GM13977 (cell line): ENCODE results near the gene DLX4.

ENCODE experiments used
- DNase-seq: peaks from one replicate; pipeline ENCODE4 v3.0.0; 2012; ENCODE audit warnings: low spot score
- CTCF ChIP-seq: IDR thresholded peaks from 2 replicates; pipeline ENCODE4 v1.5.1; 2012; ENCODE audit warnings: mild to moderate bottlenecking, control low read depth; ENCODE audit not compliant: insufficient read depth; ENCODE audit errors: extremely low read depth, missing control alignments
- in situ Hi-C: fragments of 300-500 bp; cut with MboI; formaldehyde crosslinking; loops from one replicate; pipeline ENCODE4 v1.12.0; 2022; ENCODE audit warnings: low sequenced_read_pairs, low pct_unique_long_range_greater_than_20kb, mixed read lengths, inconsistent platforms; ENCODE audit not compliant: unreplicated experiment

Gene DLX4

GRCh38 chr17:49985310-49985990 is 16.5 kb downstream of the DLX4 start:
- in situ Hi-C loops, result loop anchor here (25.0 kb wide), 2 partner anchors 273 to 423 kb away; partner anchors contain the start of gene SLC35B1
- TF ChIP-seq CTCF, result no peak
- no peak for DNase-seq

- TF ChIP-seq CTCF, result no peak
- in situ Hi-C loops, result loop anchor here (25.0 kb wide), 2 partner anchors 274 to 424 kb away; partner anchors contain the start of gene SLC35B1
- no peak for DNase-seq
Observed at GRCh38 chr17:49986396-49987289, 17.7 kb downstream of the DLX4 start.

DNA sequence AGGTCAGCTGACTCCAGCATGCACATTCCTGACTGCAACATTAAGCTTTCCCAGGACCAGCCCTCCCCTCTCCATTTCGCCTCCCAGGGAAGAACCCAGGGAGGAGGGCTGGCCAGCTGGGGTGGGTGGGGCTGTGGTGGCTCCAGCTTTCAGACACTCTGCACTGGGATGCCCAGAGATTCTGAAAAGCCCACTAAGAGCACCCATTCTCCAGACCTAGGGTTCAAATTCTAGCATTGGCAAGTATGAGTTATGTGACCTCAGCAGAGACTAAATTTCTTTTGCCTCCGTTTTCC is 18.2 kb downstream of the DLX4 start:
- TF ChIP-seq CTCF, result no peak
- DNase-seq, result no peak
- in situ Hi-C loops, result loop anchor here (25.0 kb wide), 2 partner anchors 275 to 425 kb away; partner anchors contain the start of gene SLC35B1

DNA sequence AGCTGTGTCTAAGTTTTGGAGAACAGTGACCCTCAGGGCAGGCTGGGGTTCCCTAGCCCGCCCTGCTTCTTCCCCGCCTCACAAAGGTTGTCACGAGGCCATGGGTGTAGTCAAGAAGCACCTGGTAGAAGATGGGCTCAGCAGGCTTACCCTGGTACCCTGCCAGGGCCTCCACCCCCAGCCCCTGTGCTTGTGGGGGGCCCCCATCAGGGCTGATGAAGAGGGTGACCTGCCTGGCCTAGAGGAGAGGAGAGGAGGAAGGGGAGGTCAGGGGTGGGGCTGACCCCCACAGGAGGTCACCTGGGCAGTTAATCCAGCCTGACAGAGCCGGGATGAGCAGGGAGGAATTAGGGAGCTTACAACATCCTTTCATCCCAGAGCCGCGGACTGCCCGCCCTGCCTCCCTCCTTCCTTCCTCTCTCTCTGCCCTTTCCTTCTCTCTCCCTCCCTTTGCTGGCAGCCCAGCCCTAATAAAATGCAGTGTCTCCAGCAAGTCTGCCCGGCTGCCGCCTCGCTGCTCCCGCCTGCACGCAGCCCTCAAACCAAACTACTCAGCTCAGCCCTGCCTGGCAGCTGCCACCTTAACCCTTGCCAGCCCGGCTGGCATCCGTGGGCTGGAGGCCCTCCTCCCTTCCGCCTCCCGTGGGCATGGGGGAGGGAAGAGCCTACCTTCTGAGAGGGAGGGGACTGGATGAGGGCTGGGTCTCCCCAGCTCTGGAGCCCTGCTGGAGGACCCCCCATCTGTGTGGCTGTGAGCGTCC is 18.9 kb downstream of the DLX4 start:
- DNase-seq, result no peak
- in situ Hi-C loops, result loop anchor here (25.0 kb wide), 2 partner anchors 276 to 426 kb away; partner anchors contain the start of gene SLC35B1
- no peak for TF ChIP-seq CTCF

- in situ Hi-C loops, result loop anchor here (25.0 kb wide), 2 partner anchors 277 to 427 kb away; partner anchors contain the start of gene SLC35B1
- TF ChIP-seq CTCF, result no peak
- DNase-seq, result no peak
Observed at GRCh38 chr17:49989518-49989880, 20.5 kb downstream of the DLX4 start.

GRCh38 chr17:49990331-49990730 is 21.3 kb downstream of the DLX4 start:
- in situ Hi-C loops, result loop anchor here (25.0 kb wide), 2 partner anchors 278 to 428 kb away; partner anchors contain the start of gene SLC35B1
- TF ChIP-seq CTCF, result no peak
- DNase-seq, result no peak
